ENCODE data around the gene LRRC75A.
"Not testable (repeated sequence)": the region's sequence is repeated elsewhere in the genome, so short reads cannot be mapped to it uniquely, and the experiment has no call there.

The LRRC75A gene

GRCh38 chr17:16448490-16448889 lies 43.5 kb downstream of the LRRC75A start:
- DNase-seq = no peak

GRCh38 chr17:16447676-16448075 lies 44.3 kb downstream of the LRRC75A start:
- DNase-seq = no peak

- DNase-seq = no peak
Measured at GRCh38 chr17:16446338-16446983, 45.5 kb downstream of the LRRC75A start.

GRCh38 chr17:16444258-16444886 lies 47.6 kb downstream of the LRRC75A start:
- no peak for DNase-seq

- no peak for DNase-seq
Measured at GRCh38 chr17:16443511-16444257, 48.3 kb downstream of the LRRC75A start.

- DNase-seq = no peak
Measured at GRCh38 chr17:16442594-16443510, 49.1 kb downstream of the LRRC75A start.

GRCh38 chr17:16442141-16442540 lies 49.9 kb downstream of the LRRC75A start:
- DNase-seq = no peak

- no peak for DNase-seq
Measured at GRCh38 chr17:16440901-16441629, 50.9 kb downstream of the LRRC75A start.

- not testable (repeated sequence) for DNase-seq
Measured at GRCh38 chr17:16440354-16440753, 51.6 kb downstream of the LRRC75A start.

GRCh38 chr17:16439811-16440351 lies 52.1 kb downstream of the LRRC75A start:
- DNase-seq = no peak

GRCh38 chr17:16439303-16439791 lies 52.6 kb downstream of the LRRC75A start:
- DNase-seq = no peak

GRCh38 chr17:16438557-16439302 lies 53.3 kb downstream of the LRRC75A start:
- DNase-seq = peak; percentile 99

GRCh38 chr17:16438173-16438556 lies 53.8 kb downstream of the LRRC75A start:
- no peak for DNase-seq

- no peak for DNase-seq
Measured at GRCh38 chr17:16437083-16437482, 54.9 kb downstream of the LRRC75A start.

GRCh38 chr17:16435925-16436886 lies 55.8 kb downstream of the LRRC75A start:
- DNase-seq = no peak

GRCh38 chr17:16434662-16435061 lies 57.3 kb downstream of the LRRC75A start:
- DNase-seq = no peak

GRCh38 chr17:16433514-16433913 lies 58.5 kb downstream of the LRRC75A start:
- DNase-seq = no peak

GRCh38 chr17:16432017-16432416 lies 60.0 kb downstream of the LRRC75A start:
- no peak for DNase-seq

- DNase-seq = no peak
Measured at GRCh38 chr17:16430650-16431049, 61.3 kb downstream of the LRRC75A start.

- no peak for DNase-seq
Measured at GRCh38 chr17:16429083-16429482, 62.9 kb downstream of the LRRC75A start.
